HL-60 (cell line): ENCODE measurements around the gene FAM53B.

Source experiments
- DNase-seq, 2 experiments: peaks; one replicate each; pipeline ENCODE4 v3.0.0-alpha.2; 2010 to 2020; ENCODE audit warnings: low read depth in 1 of 2, low spot score in 1 of 2
- H3K27ac ChIP-seq: fragments of 250-450 bp; sonication (Bioruptor Pico); replicated peaks from 2 replicates; pipeline ENCODE4 v1.5.1; 2020; ENCODE audit warnings: mild to moderate bottlenecking, moderate library complexity
- H3K27me3 ChIP-seq: fragments of 250-450 bp; sonication (Bioruptor Pico); 2 replicates; pipeline ENCODE4 v1.5.1; 2021; ENCODE audit warnings: mild to moderate bottlenecking, moderate library complexity; ENCODE audit not compliant: insufficient read depth, poor library complexity, severe bottlenecking
- H3K4me3 ChIP-seq: replicated peaks from 2 replicates; pipeline ENCODE4 v1.5.1; 2011; ENCODE audit warnings: mild to moderate bottlenecking, control low read depth, low read length; ENCODE audit not compliant: insufficient read depth
- CTCF ChIP-seq: IDR thresholded peaks from one replicate; pipeline ENCODE4 v1.5.1; 2011; ENCODE audit warnings: low read length, control low read depth, inconsistent platforms; ENCODE audit not compliant: insufficient read depth
- GABPA ChIP-seq: IDR thresholded peaks from 2 replicates; pipeline ENCODE4 v1.6.1; 2012; ENCODE audit warnings: low read depth
- POLR2AphosphoS5 ChIP-seq: IDR thresholded peaks from 2 replicates; pipeline ENCODE4 v1.6.1; 2012; ENCODE audit warnings: low read depth
- REST ChIP-seq: IDR thresholded peaks from 2 replicates; pipeline ENCODE4 v1.6.1; 2012; ENCODE audit warnings: low read depth; ENCODE audit not compliant: insufficient replicate concordance
- SPI1 ChIP-seq: IDR thresholded peaks from 2 replicates; pipeline ENCODE4 v1.6.1; 2012; ENCODE audit warnings: low read depth, mild to moderate bottlenecking, borderline replicate concordance

The FAM53B gene

GRCh38 chr10:124624466-124624865, 119.7 kb downstream of the FAM53B start:
- no peak for DNase-seq
- no peak for TF ChIP-seq GABPA
- no peak for TF ChIP-seq REST
- no peak for TF ChIP-seq CTCF
- no peak for TF ChIP-seq SPI1
- TF ChIP-seq POLR2AphosphoS5 = no peak
- H3K27me3 ChIP-seq = no peaks in the 10 kb centered on the region
- no peak overlapping the region for H3K4me3 ChIP-seq
- H3K27ac ChIP-seq = no peak overlapping the region

- H3K4me3 ChIP-seq = no peak overlapping the region
- H3K27ac ChIP-seq = no peak overlapping the region
- TF ChIP-seq POLR2AphosphoS5 = no peak
- no peak for TF ChIP-seq GABPA
- no peak for TF ChIP-seq CTCF
- TF ChIP-seq SPI1 = no peak
- TF ChIP-seq REST = no peak
Measured at GRCh38 chr10:124624006-124624405, 120.2 kb downstream of the FAM53B start.

GRCh38 chr10:124622866-124623536, 121.2 kb downstream of the FAM53B start:
- no peak for TF ChIP-seq POLR2AphosphoS5
- no peak for TF ChIP-seq REST
- no peak for TF ChIP-seq CTCF
- no peak for TF ChIP-seq SPI1
- TF ChIP-seq GABPA = no peak
- Histone ChIP-seq H3K27ac (no peak overlapping the region), H3K27me3 (no peaks in the 10 kb centered on the region), H3K4me3 (no peak overlapping the region)
- no peak for DNase-seq

More at GRCh38 chr10:124624006-124624405, 120.2 kb downstream of the FAM53B start:
- no peaks in the 10 kb centered on the region for H3K27me3 ChIP-seq
- no peak for DNase-seq
